Pancreas (tissue), 10 donors: ENCODE measurements around the gene OSBPL5. TPM values are rescaled to one million over a fixed set of nuclear protein-coding genes. Genes with fewer than 3 reads are reported as not detected.

Experiments
- ATAC-seq, 4 donors: fragments of 200-7000 bp; cut with Tn5 transposase; one replicate each; pipeline versions ENCODE4 v1.8.0 to v1.9.1; 2020; ENCODE audit warnings: mild to moderate bottlenecking in 4 of 4, moderate library complexity in 4 of 4
- DNase-seq, 6 donors: peaks; one replicate each; pipeline ENCODE4 v3.0.0-alpha.2; 2020
- FAIRE-seq: peaks from 2 replicates; lab custom pipeline; 2012; peaks lifted over from hg19 to GRCh38; lab: Jason Lieb, UNC
- H3K27ac ChIP-seq, 4 donors: fragments of 200-600 bp; sonication (generic); 1 replicate in 3 of 4; 2 replicates in 1 of 4; pipeline versions ENCODE4 v1.5.0 to v1.8.0; 2020
- H3K27me3 ChIP-seq, 4 donors: fragments of 200-600 bp; one replicate each; pipeline ENCODE4 v1.8.0; 2021
- H3K36me3 ChIP-seq, 3 donors: fragments of 200-600 bp; sonication (generic) in 1 of 3; one replicate each; pipeline versions ENCODE4 v1.5.0 to v1.8.0; 2020 to 2021
- H3K4me1 ChIP-seq, 3 donors: fragments of 200-600 bp; one replicate each; pipeline ENCODE4 v1.8.0; 2021
- H3K4me3 ChIP-seq, 4 donors: fragments of 200-600 bp; sonication (generic) in 2 of 4; one replicate each; pipeline versions ENCODE4 v1.5.0 to v1.8.0; 2020 to 2021
- H3K9me3 ChIP-seq, 4 donors: fragments of 200-600 bp; one replicate each; pipeline ENCODE4 v1.8.0; 2021
- WGBS, 2 donors: extraction: QIAGEN DNeasy Blood & Tissue Kit; methylation state at CpG; one replicate each; pipeline ENCODE4 v1.1.7; 2013; 5-methylcytosine and 5-hydroxymethylcytosine counted together
- intact Hi-C, 3 donors: fragments of 100-400 bp; cut with DNase I; formaldehyde crosslinking; loops; one replicate each; pipeline versions ENCODE4 v1.11.1 to v1.14.2; 2022
- polyA plus RNA-seq, 2 donors: library from polyadenylated mRNA; stranded (reverse); fragments of 200-250 nt; gene quantifications; one replicate each; pipeline ENCODE4 v1.2.3, GENCODE V29; 2013
- total RNA-seq, 6 donors: library from RNA; stranded (reverse); fragmentation: NEBNext Ultra II Directional in 4 of 6; extraction: Animal tissue kit (Norgen Biotek cat#: 25700) in 4 of 6; gene quantifications; one replicate each; pipeline versions ENCODE4 v1.2.1 to v1.2.4, GENCODE V29; 2021 to 2023
- TF ChIP-seq, protein P1 (sequence below), 4 donors: fragments of 200-600 bp; sonication (generic) in 3 of 4; IDR thresholded peaks; one replicate each; pipeline versions ENCODE4 v1.5.0 to v1.8.0; 2021; ENCODE audit warnings: antibody characterized with exemption in 4 of 4
- donor health status: healthy with polysubstance abuse.
- donor health status: DM: no; HTN: no; CAD: no; lungs with moderate emphysema.
- donor health status: DM: no; HTN: no; CAD: no.
- donor health status: control.
- donor health status: control.
- donor health status: Bipolar disorder and iron deficiency.
- donor health status: DM: yes; HTN: yes; CAD: no.
- donor health status: DM: no; HTN: no; CAD: no.
- donor health status: DM: no; HTN: no; CAD: no.
- donor health status: DM: yes; HTN: yes; CAD: no.

The OSBPL5 gene
- total and polyA plus RNA-seq, 8 donors: 9.8 to 16.7 (median 11.8) TPM

DNA sequence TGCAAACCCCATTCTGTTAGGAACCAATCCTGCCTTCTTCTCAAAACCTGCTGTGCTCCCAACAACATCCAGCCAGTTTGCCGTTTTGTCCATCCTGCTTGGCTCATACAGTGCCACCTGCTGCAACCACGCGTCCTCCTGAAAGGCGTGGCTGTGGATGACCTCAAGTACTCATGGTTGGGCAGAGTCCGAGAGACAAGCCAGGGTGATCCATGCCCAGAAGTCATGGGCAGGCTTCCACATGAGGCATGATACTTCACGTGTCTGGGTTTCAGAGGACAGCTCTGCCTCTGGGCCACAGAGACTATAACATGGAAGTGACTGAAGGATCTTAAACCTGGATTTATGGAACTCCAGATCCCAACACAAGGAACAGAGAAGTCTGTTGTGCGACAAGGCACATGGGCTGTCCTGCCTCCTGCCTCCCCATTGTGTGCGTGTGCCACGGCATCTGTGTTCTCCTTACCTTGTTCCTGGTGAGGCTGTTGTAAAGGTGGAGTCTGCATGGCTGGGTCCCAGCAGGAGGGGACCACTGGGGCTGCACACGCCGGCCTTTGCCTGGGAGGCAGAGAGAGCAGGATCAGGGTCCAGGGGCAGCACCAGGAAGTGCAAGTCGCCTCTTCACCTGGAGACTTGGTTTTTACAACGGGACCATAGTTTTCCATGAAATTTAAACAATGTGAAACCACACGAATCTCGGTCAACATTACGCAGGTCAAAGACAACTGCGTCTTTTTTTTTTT is 123.2 kb downstream of the OSBPL5 start:
- Histone ChIP-seq H3K4me3 (no peak overlapping the region), H3K27ac (no peak overlapping the region), H3K4me1 (peaks cover 0 to 9% (median 9%) of the 10 kb centered on the region in 3 donors), H3K27me3 (no peaks in the 10 kb centered on the region), H3K36me3 (peaks cover 5 to 28% (median 6%) of the 10 kb centered on the region in 3 donors), H3K9me3 (no peaks in the 10 kb centered on the region)
- FAIRE-seq (no peak), ATAC-seq (no peak), DNase-seq (peak in 1 of 6 donors; percentile 25)
- intact Hi-C loops: no loop called here
- WGBS, 2 donors: 77 to 81% methylated on average over 17 of the region's 17 CpGs
- TF ChIP-seq, protein P1, sequence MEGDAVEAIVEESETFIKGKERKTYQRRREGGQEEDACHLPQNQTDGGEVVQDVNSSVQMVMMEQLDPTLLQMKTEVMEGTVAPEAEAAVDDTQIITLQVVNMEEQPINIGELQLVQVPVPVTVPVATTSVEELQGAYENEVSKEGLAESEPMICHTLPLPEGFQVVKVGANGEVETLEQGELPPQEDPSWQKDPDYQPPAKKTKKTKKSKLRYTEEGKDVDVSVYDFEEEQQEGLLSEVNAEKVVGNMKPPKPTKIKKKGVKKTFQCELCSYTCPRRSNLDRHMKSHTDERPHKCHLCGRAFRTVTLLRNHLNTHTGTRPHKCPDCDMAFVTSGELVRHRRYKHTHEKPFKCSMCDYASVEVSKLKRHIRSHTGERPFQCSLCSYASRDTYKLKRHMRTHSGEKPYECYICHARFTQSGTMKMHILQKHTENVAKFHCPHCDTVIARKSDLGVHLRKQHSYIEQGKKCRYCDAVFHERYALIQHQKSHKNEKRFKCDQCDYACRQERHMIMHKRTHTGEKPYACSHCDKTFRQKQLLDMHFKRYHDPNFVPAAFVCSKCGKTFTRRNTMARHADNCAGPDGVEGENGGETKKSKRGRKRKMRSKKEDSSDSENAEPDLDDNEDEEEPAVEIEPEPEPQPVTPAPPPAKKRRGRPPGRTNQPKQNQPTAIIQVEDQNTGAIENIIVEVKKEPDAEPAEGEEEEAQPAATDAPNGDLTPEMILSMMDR (IDR thresholded peaks at IDR 0.05): no peak

- Histone ChIP-seq H3K36me3 (peaks cover 6 to 36% (median 7%) of the 10 kb centered on the region in 3 donors), H3K9me3 (no peaks in the 10 kb centered on the region), H3K27me3 (no peaks in the 10 kb centered on the region), H3K27ac (no peak overlapping the region), H3K4me1 (peaks cover 0 to 9% (median 9%) of the 10 kb centered on the region in 3 donors), H3K4me3 (no peak overlapping the region)
- TF ChIP-seq, protein P1 (IDR thresholded peaks at IDR 0.05): no peak
- intact Hi-C loops: no loop called here
- WGBS, 2 donors: 82 to 86% methylated on average over 9 of the region's 9 CpGs
- DNase-seq: peak in 1 of 6 donors; percentile 14
- FAIRE-seq: no peak
- ATAC-seq: no peak
Observed at GRCh38 chr11:3040881-3041280, 124.2 kb downstream of the OSBPL5 start.

DNA sequence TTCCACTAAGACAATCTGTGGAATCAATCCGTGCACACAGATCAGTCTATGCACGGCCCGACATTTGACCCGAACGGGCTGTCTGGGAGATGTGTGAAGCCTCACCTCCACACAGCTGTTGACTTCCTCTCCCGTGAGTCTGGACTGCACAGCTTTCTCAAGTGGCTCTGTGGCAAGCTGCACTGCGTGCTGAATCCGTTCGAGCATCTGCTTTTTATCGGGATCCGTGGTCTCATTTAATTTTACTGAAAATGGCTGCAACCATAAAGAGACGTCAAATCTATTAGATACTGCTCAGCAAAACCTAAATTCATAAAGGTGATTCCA is 127.2 kb downstream of the OSBPL5 start:
- no peak for FAIRE-seq
- Histone ChIP-seq H3K27me3 (no peaks in the 10 kb centered on the region), H3K4me1 (no peaks in the 10 kb centered on the region), H3K9me3 (no peaks in the 10 kb centered on the region), H3K36me3 (peaks cover 6 to 42% (median 13%) of the 10 kb centered on the region in 3 donors), H3K27ac (no peak overlapping the region), H3K4me3 (no peak overlapping the region)
- intact Hi-C loops: loop anchor here in 2 of 3 donors (5.0 kb wide), 2 partner anchors 54 to 179 kb away; partner anchors contain the start of gene MRGPRG (in 1 of the 2)
- DNase-seq: no peak
- 89 to 92% methylated on average over 12 of the region's 12 CpGs for WGBS, 2 donors
- ATAC-seq: no peak
- TF ChIP-seq, protein P1 (IDR thresholded peaks at IDR 0.05): no peak

Other genes with a start within 250 kb of the OSBPL5 start
- gene PHLDA2, start 235.9 kb downstream of the OSBPL5 start, total RNA-seq: 1 to 10 TPM in 4 of 6 donors, under 1 TPM in 2; 0.16 to 9.0 (median 2.1) TPM
- gene PHLDA2, start 235.9 kb downstream of the OSBPL5 start, polyA plus RNA-seq: 1 to 10 TPM; 2.6 to 5.9 TPM
- gene NAP1L4, start 173.0 kb downstream of the OSBPL5 start, total RNA-seq: 10 to 100 TPM; 29.3 to 67.4 (median 40.9) TPM
- gene NAP1L4, start 173.0 kb downstream of the OSBPL5 start, polyA plus RNA-seq: 10 to 100 TPM; 40.9 to 52.5 TPM
- gene CARS1, start 107.9 kb downstream of the OSBPL5 start, total RNA-seq: 10 to 100 TPM; 14.8 to 65.0 (median 19.8) TPM
- gene CARS1, start 107.9 kb downstream of the OSBPL5 start, polyA plus RNA-seq: 10 to 100 TPM; 16.7 to 26.0 TPM
- gene MRGPRG, start 53.5 kb upstream of the OSBPL5 start, total RNA-seq: not detected
- not detected for gene MRGPRG, start 53.5 kb upstream of the OSBPL5 start, polyA plus RNA-seq
- under 1 TPM in 5 of 6 donors, not detected in 1; 0.16 to 0.58 (median 0.19) TPM for gene MRGPRE, start 67.1 kb upstream of the OSBPL5 start, total RNA-seq
- under 1 TPM; 0.23 to 0.33 TPM for gene MRGPRE, start 67.1 kb upstream of the OSBPL5 start, polyA plus RNA-seq
- 10 to 100 TPM; 11.4 to 20.4 (median 14.4) TPM for gene ZNF195, start 213.8 kb upstream of the OSBPL5 start, total RNA-seq
- 10 to 100 TPM; 13.3 to 18.1 TPM for gene ZNF195, start 213.8 kb upstream of the OSBPL5 start, polyA plus RNA-seq